ENCODE measurements around the gene CISD3. TPM values are rescaled to one million over a fixed set of nuclear protein-coding genes. Genes with fewer than 3 reads are reported as not detected.

Gene CISD3
- total RNA-seq, 1 donor from 2014 or later: 9.0 TPM

GRCh38 chr17:38709864-38710603 is 20.1 kb upstream of the CISD3 start:
- Mint-ChIP-seq H3K4me1 (peaks cover 25% of the 10 kb centered on the region), H3K27me3 (ENCODE audit: low read depth) (peaks cover 4% of the 10 kb centered on the region)

DNA sequence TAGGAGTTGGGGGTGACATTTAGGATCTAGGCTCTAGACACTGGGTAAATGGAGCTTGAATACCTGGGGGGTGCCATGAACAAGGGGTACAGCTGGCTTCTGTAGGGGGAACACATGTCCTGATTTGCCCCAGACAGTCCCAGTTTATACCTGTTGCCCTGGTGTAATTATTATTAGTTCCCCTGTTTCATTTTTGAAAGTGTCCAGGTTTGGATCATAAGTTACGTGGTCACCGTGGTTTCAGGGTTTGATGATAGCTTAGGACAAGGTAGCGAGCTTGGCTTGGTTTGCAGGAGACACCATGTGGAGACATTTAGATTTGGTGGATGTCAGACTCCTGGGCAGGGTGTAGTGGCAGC is 19.6 kb upstream of the CISD3 start:
- Mint-ChIP-seq H3K27ac (ENCODE audit: unreplicated experiment) (peak overlapping the region; percentile 45), H3K27me3 (ENCODE audit: low read depth) (peaks cover 4% of the 10 kb centered on the region), H3K9me3 (no peaks in the 10 kb centered on the region), H3K4me3 (peak overlapping the region; percentile 16), H3K4me1 (peaks cover 25% of the 10 kb centered on the region), H3K36me3 (ENCODE audit: low read depth) (peaks cover 9% of the 10 kb centered on the region)
- TF ChIP-seq, protein P1, sequence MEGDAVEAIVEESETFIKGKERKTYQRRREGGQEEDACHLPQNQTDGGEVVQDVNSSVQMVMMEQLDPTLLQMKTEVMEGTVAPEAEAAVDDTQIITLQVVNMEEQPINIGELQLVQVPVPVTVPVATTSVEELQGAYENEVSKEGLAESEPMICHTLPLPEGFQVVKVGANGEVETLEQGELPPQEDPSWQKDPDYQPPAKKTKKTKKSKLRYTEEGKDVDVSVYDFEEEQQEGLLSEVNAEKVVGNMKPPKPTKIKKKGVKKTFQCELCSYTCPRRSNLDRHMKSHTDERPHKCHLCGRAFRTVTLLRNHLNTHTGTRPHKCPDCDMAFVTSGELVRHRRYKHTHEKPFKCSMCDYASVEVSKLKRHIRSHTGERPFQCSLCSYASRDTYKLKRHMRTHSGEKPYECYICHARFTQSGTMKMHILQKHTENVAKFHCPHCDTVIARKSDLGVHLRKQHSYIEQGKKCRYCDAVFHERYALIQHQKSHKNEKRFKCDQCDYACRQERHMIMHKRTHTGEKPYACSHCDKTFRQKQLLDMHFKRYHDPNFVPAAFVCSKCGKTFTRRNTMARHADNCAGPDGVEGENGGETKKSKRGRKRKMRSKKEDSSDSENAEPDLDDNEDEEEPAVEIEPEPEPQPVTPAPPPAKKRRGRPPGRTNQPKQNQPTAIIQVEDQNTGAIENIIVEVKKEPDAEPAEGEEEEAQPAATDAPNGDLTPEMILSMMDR (conservative IDR thresholded peaks at IDR 0.05): no peak
- DNase-seq (ENCODE audit: low read depth, low spot score): no peak

More at GRCh38 chr17:38709864-38710603, 20.1 kb upstream of the CISD3 start:
- TF ChIP-seq, protein P1 (conservative IDR thresholded peaks at IDR 0.05): no peak
- Mint-ChIP-seq H3K9me3 (no peaks in the 10 kb centered on the region), H3K27ac (ENCODE audit: unreplicated experiment) (no peak overlapping the region), H3K4me3 (peak overlapping the region; percentile 16), H3K36me3 (ENCODE audit: low read depth) (peaks cover 9% of the 10 kb centered on the region)
- no peak for DNase-seq (ENCODE audit: low read depth, low spot score)

DNA sequence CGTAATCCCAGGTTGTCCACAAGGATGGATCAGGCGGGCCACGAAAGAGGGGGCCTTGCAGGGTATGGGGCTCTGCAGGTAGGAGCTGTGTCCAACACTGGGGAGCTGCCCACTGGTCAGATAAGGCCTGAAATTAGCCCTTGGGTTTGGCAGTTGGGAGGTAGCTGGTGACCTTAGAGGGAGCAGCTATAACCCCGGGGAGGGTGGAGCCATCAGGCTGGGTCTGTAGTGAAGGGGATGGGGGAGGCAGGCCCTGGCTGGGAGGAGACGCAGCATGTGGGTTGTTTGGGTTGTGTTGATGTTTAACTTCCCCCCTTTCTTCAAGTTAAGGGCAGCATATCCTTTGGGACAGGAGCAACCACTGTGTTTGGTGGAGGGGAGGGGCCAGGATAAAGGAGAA is 19.2 kb upstream of the CISD3 start:
- Mint-ChIP-seq H3K36me3 (ENCODE audit: low read depth) (peaks cover 11% of the 10 kb centered on the region), H3K27me3 (ENCODE audit: low read depth) (peaks cover 4% of the 10 kb centered on the region), H3K27ac (ENCODE audit: unreplicated experiment) (no peak overlapping the region), H3K9me3 (no peaks in the 10 kb centered on the region), H3K4me3 (peak overlapping the region; percentile 23), H3K4me1 (peaks cover 22% of the 10 kb centered on the region)
- no peak for DNase-seq (ENCODE audit: low read depth, low spot score)
- TF ChIP-seq, protein P1 (conservative IDR thresholded peaks at IDR 0.05): no peak

DNA sequence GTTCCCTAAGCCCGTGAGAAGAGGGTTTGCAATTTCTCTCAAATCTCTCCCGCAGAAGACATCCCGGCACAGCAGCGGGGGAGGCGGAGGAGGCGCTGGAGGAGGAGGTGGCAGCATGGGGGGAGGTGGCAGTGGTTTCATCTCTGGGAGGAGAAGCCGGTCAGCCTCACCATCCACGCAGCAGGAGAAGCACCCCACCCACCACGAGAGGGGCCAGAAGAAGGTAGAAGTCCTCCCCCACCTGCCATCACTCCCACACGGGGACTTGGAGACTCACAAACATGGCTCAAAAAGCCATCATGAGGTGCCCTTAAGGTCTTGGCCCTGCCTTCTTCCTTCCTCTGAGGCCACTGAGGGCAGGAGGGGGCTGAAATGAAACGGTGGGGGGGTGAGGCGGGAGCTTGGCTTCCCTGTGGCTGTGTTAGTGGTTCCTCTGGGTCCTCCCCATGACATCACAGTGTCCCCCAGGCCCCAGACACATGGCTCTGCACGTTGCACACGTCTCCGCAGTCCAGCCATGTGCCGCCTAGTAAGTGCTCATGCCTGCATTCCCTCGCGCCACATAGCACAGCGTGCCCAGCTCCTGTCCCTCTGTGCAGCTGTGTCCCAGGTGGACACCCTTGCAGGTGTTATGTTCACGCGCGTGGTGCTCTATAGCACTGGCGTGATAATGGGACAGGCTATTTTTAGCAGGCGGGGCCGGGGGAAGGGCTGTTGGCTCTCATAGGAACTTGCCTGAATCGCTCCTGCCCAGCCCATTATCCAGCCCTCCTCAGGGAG is 18.2 kb upstream of the CISD3 start:
- peak overlapping the region; percentile 12 for H3K4me3 Mint-ChIP-seq
- peaks cover 12% of the 10 kb centered on the region for H3K4me1 Mint-ChIP-seq
- DNase-seq (ENCODE audit: low read depth, low spot score): no peak
- TF ChIP-seq, protein P1 (conservative IDR thresholded peaks at IDR 0.05): no peak
- no peaks in the 10 kb centered on the region for H3K27me3 Mint-ChIP-seq (ENCODE audit: low read depth)
- H3K27ac Mint-ChIP-seq (ENCODE audit: unreplicated experiment): no peak overlapping the region
- no peaks in the 10 kb centered on the region for H3K9me3 Mint-ChIP-seq
- peaks cover 15% of the 10 kb centered on the region for H3K36me3 Mint-ChIP-seq (ENCODE audit: low read depth)

- H3K9me3 Mint-ChIP-seq: no peaks in the 10 kb centered on the region
- no peaks in the 10 kb centered on the region for H3K27me3 Mint-ChIP-seq (ENCODE audit: low read depth)
- H3K4me1 Mint-ChIP-seq: peaks cover 6% of the 10 kb centered on the region
Measured at GRCh38 chr17:38712593-38712992, 17.5 kb upstream of the CISD3 start.

More at GRCh38 chr17:38712593-38712992, 17.5 kb upstream of the CISD3 start:
- TF ChIP-seq, protein P1 (conservative IDR thresholded peaks at IDR 0.05): no peak
- no peak overlapping the region for H3K4me3 Mint-ChIP-seq
- DNase-seq (ENCODE audit: low read depth, low spot score): no peak
- peaks cover 16% of the 10 kb centered on the region for H3K36me3 Mint-ChIP-seq (ENCODE audit: low read depth)
- no peak overlapping the region for H3K27ac Mint-ChIP-seq (ENCODE audit: unreplicated experiment)
